Measurements from ENCODE around the gene KCNQ1.

KCNQ1 gene

DNA sequence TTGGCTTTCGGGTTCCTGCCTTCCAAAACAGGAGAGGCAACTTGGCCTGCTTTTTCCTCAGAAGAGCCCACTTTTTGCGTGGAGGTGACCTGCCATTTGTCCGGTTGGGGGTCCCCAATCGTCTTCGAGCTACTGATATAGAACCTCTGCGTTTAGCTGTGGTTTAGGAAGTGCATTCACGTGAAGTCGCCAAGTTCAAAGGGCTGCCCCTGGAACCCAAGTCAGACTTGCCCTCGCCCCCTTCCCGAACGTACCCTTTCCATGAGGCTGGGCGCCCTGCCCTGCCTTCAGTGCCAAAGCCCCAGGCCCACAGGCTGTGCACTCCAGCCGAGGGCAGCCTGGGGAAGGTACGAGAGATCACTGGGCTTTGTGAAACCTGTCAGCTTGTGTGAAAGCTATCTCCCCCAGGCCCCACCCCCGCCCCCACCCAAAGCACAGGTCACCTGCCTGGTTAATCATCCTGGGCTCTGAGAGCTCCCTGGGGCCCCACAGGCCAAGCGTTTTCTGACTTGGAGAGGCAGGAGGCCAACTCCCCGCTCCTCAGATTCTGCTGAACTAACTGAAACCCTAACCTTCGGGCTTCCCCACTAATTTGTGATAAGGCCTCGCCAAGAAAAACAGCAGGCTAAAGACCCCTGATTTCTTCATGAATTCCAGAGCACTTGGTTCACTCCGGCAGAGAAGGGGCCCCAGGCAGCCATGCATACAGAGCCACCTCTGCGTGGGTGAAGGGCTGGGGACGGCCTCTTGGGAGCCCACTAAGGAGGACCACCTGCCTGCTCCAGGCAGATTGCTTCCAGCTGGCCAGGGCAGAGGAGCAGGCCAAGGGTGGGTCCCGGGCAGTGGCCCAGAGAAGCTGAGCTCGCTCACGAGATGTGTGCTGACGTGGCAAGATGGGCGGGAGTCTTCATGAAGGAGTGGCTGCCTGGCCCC is 280.8 kb downstream of the KCNQ1 start:
- no peaks in the 10 kb centered on the region for H3K36me3 ChIP-seq (ENCODE audit: control insufficient read depth in 2 of 2, insufficient read depth in 2 of 2, low read length in 2 of 2)
- H3K9me3 ChIP-seq (ENCODE audit: control insufficient read depth in 2 of 2, low read length in 2 of 2), result no peaks in the 10 kb centered on the region
- no peak overlapping the region for H3K27ac ChIP-seq (ENCODE audit: low read depth in 2 of 2, low read length in 2 of 2)
- no peaks in the 10 kb centered on the region for H3K27me3 ChIP-seq (ENCODE audit: control insufficient read depth in 2 of 2, insufficient read depth in 2 of 2, low read length in 2 of 2)
- no peak overlapping the region for H3K9ac ChIP-seq (ENCODE audit: low read depth in 1 of 2, low read length in 2 of 2)
- no peaks in the 10 kb centered on the region for H3K4me1 ChIP-seq (ENCODE audit: control insufficient read depth in 2 of 2, insufficient read depth in 2 of 2, low read length in 2 of 2)
- no peak overlapping the region for H3K4me3 ChIP-seq (ENCODE audit: low read length in 2 of 2)

DNA sequence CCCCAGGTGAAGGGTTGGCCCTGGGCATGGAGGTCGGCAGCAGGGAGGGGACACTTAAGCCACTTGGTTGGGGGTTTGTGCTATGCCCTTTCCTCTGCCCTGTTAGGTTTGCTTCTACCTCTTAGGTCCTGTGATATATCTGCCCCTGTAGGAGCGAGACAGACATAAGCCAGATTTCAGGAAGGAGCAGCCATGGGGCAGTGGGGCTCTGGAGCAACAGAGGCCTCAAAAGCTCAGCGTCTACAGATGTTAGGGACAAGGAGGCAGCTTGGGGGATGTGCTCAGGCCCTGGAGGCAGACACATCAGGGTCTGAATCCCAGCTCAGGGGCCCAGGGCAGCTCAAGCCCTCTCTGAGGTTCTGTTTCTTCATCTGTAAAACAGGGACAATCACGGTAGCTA is 282.2 kb downstream of the KCNQ1 start:
- H3K27ac ChIP-seq (ENCODE audit: low read depth in 2 of 2, low read length in 2 of 2), result no peak overlapping the region

DNA sequence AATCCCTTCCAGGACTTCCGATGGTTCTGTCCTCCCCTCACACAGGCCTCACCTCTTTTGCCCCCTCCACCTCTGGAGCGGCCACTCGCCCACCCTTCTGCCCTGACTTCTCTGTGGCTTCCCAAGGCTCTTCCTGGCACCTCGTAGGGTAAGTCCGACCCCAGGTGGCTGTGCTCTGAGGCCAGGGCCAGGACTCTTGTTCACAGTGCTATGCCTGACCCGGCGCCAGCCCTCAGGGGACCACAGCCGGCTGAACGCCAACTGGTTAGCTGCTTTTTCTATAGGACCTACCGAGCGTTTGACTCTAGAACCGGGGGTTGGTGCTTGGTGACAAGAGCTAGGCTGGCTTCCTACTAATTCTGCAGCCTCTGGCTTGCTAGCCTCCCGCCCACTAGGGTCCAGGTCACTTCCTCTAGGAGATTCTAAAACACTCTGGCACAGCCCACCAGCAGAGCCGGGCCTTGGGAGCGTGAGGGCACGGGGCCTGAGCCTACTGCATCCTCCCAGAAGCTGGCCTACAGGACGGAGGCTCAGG is 283.4 kb downstream of the KCNQ1 start:
- H3K4me1 ChIP-seq (ENCODE audit: control insufficient read depth in 2 of 2, insufficient read depth in 2 of 2, low read length in 2 of 2), result no peaks in the 10 kb centered on the region
- no peak overlapping the region for H3K4me3 ChIP-seq (ENCODE audit: low read length in 2 of 2)
- H3K36me3 ChIP-seq (ENCODE audit: control insufficient read depth in 2 of 2, insufficient read depth in 2 of 2, low read length in 2 of 2), result no peaks in the 10 kb centered on the region
- H3K27ac ChIP-seq (ENCODE audit: low read depth in 2 of 2, low read length in 2 of 2), result no peak overlapping the region
- no peaks in the 10 kb centered on the region for H3K27me3 ChIP-seq (ENCODE audit: control insufficient read depth in 2 of 2, insufficient read depth in 2 of 2, low read length in 2 of 2)
- H3K9me3 ChIP-seq (ENCODE audit: control insufficient read depth in 2 of 2, low read length in 2 of 2), result no peaks in the 10 kb centered on the region
- H3K9ac ChIP-seq (ENCODE audit: low read depth in 1 of 2, low read length in 2 of 2), result no peak overlapping the region

More for the DNA sequence above, 282.2 kb downstream of the KCNQ1 start:
- Histone ChIP-seq H3K9me3 (ENCODE audit: control insufficient read depth in 2 of 2, low read length in 2 of 2) (no peaks in the 10 kb centered on the region), H3K4me1 (ENCODE audit: control insufficient read depth in 2 of 2, insufficient read depth in 2 of 2, low read length in 2 of 2) (no peaks in the 10 kb centered on the region), H3K27me3 (ENCODE audit: control insufficient read depth in 2 of 2, insufficient read depth in 2 of 2, low read length in 2 of 2) (no peaks in the 10 kb centered on the region), H3K4me3 (ENCODE audit: low read length in 2 of 2) (no peak overlapping the region), H3K9ac (ENCODE audit: low read depth in 1 of 2, low read length in 2 of 2) (no peak overlapping the region), H3K36me3 (ENCODE audit: control insufficient read depth in 2 of 2, insufficient read depth in 2 of 2, low read length in 2 of 2) (no peaks in the 10 kb centered on the region)

DNA sequence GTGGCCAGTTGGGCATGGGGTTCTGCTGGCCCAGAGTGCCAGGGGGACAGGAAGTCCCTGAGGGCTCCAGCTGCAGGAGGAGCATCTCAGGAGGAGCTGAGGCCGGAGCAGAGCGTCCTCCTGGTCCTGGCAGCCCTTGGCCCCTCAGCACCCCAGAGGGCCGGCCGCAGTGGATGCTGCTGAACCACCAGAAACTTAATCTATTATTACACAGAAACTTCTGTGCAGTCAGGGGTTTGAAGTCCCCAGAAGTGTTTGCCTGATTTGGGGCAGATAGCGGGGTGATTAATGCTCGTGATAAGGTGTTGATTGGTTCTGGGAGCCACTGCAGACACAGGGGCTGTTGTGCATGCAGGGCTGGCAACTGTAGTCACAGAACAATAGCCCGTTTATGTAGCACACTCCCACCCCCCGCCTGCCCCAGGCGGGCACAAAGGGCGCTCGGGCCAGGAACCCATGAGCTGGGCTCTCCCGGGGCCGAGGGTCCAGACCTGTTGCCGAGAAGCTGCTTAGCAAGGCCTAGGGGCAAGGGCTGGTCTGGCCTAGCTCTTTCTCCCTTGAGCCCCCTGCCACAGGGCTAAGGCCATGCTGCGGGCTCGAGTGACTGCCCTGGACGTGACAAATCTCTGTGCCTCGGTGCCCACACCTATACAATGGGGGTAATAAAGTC is 284.0 kb downstream of the KCNQ1 start:
- Histone ChIP-seq H3K9me3 (ENCODE audit: control insufficient read depth in 2 of 2, low read length in 2 of 2) (no peaks in the 10 kb centered on the region), H3K27ac (ENCODE audit: low read depth in 2 of 2, low read length in 2 of 2) (no peak overlapping the region)

DNA sequence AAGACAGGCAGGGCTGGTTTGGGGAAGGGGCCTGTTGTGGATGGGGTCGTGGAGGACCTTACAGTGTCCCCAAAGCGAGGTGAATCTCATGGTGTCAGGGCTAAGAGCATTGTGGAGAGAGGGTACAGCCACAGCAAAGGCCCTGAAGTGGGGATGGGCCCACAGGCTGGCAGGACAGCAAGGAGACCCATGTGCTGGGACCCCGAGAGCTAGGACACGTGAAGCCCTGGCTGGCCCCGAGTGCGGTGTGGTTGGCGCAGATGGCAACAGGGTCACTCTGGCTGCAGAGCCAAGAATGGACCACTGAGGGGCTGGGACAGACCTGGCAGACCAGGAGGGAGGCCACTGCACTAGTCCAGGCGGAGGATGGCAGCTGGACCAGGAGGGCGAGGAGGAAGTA is 285.0 kb downstream of the KCNQ1 start:
- H3K9me3 ChIP-seq (ENCODE audit: control insufficient read depth in 2 of 2, low read length in 2 of 2), result no peaks in the 10 kb centered on the region
- no peak overlapping the region for H3K4me3 ChIP-seq (ENCODE audit: low read length in 2 of 2)
- H3K9ac ChIP-seq (ENCODE audit: low read depth in 1 of 2, low read length in 2 of 2), result no peak overlapping the region
- H3K27me3 ChIP-seq (ENCODE audit: control insufficient read depth in 2 of 2, insufficient read depth in 2 of 2, low read length in 2 of 2), result no peaks in the 10 kb centered on the region
- no peaks in the 10 kb centered on the region for H3K4me1 ChIP-seq (ENCODE audit: control insufficient read depth in 2 of 2, insufficient read depth in 2 of 2, low read length in 2 of 2)
- no peak overlapping the region for H3K27ac ChIP-seq (ENCODE audit: low read depth in 2 of 2, low read length in 2 of 2)
- no peaks in the 10 kb centered on the region for H3K36me3 ChIP-seq (ENCODE audit: control insufficient read depth in 2 of 2, insufficient read depth in 2 of 2, low read length in 2 of 2)

More for the DNA sequence above, 284.0 kb downstream of the KCNQ1 start:
- no peaks in the 10 kb centered on the region for H3K36me3 ChIP-seq (ENCODE audit: control insufficient read depth in 2 of 2, insufficient read depth in 2 of 2, low read length in 2 of 2)
- no peaks in the 10 kb centered on the region for H3K4me1 ChIP-seq (ENCODE audit: control insufficient read depth in 2 of 2, insufficient read depth in 2 of 2, low read length in 2 of 2)
- H3K9ac ChIP-seq (ENCODE audit: low read depth in 1 of 2, low read length in 2 of 2), result no peak overlapping the region
- no peak overlapping the region for H3K4me3 ChIP-seq (ENCODE audit: low read length in 2 of 2)
- no peaks in the 10 kb centered on the region for H3K27me3 ChIP-seq (ENCODE audit: control insufficient read depth in 2 of 2, insufficient read depth in 2 of 2, low read length in 2 of 2)

DNA sequence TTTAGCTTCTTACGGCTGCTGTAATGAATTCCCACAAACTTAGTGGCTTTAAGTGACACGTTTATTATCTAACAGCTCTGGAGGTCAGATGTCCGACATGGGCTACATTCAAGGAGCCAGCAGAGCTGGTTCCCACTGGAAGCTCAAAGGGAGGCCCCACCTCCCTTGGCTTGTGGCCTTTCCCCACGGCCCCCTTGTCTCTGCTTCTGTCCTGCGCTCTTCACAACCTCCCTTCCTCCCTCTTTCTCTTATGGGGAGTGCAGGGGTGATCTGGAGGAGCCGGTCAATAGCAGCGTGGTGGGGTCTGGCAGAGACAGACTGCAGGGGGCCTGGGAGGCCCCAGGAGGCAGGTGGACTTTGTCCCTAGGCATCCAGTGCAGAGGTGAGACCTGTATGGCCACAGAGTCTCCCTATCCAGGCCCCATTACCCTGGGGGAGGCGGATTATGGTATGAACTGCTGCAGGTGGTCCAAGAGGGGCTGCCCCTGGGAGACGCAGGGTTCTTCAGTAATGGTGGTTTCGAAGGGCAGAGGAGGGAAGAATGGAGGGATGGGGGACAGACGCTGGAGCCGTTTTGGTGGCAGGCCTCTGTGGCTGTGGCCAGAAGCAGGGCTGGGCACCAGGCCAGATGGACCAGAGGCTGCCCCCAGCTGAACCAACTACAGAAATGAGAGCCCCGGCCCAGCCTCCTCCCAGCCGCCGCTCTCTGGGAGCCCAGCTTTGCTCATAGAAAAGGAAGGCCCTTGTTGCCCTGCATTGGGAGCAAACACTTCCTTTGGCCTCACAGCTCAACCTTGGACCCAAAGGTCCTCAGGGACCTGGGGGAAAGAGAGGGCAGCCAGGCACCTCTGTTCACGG is 285.7 kb downstream of the KCNQ1 start:
- Histone ChIP-seq H3K9me3 (ENCODE audit: control insufficient read depth in 2 of 2, low read length in 2 of 2) (no peaks in the 10 kb centered on the region), H3K4me1 (ENCODE audit: control insufficient read depth in 2 of 2, insufficient read depth in 2 of 2, low read length in 2 of 2) (no peaks in the 10 kb centered on the region), H3K27ac (ENCODE audit: low read depth in 2 of 2, low read length in 2 of 2) (no peak overlapping the region), H3K9ac (ENCODE audit: low read depth in 1 of 2, low read length in 2 of 2) (no peak overlapping the region), H3K27me3 (ENCODE audit: control insufficient read depth in 2 of 2, insufficient read depth in 2 of 2, low read length in 2 of 2) (no peaks in the 10 kb centered on the region), H3K36me3 (ENCODE audit: control insufficient read depth in 2 of 2, insufficient read depth in 2 of 2, low read length in 2 of 2) (no peaks in the 10 kb centered on the region), H3K4me3 (ENCODE audit: low read length in 2 of 2) (no peak overlapping the region)

DNA sequence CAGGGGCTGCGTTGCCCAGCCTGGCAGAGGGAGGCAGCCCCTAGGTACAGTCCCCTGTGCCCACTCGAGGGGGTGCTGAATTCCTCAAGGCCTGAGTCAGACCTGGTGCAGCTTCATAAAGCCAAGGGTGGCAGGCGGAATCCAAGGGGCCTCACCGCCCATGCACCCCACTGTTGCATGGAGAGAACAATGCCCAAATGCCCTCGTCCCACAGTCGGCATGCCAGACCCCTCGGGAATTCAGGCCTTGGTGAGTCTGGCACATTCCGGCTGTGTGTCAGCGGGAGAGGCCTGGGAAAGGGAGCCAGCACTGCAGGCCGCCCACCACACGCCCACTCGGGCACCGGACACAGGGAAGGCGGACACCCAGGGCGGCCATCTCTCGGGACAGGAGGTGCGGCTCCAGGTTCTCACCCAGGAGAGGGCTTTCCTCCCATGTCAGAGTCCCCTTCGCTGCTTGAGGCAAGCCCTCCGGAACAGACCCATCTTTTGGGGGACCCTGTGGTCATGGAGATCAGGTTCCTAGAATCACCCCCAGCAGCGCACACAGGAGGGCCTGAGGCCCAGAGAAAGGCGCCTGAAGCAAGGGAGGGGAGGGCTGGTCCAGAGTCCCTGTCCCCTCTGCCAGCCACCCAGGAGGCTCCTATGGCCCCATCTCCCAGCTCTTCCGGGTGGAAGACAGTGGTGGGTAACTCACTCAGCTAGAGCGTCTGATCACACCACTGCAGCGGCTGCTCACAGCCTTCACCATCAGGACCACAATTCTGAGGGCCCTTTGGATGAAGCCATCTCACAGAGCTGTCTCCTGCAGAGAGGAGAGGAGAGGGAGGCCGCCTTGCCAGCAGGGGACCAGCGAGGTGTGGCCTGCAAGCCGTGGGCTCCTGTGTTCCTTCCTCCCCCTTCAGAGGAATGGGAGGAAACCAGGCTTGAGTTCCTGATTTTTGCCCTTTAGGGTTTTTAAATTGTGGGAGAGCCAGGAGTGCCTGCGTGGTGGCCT is 286.6 kb downstream of the KCNQ1 start:
- Histone ChIP-seq H3K9me3 (ENCODE audit: control insufficient read depth in 2 of 2, low read length in 2 of 2) (no peaks in the 10 kb centered on the region), H3K27ac (ENCODE audit: low read depth in 2 of 2, low read length in 2 of 2) (no peak overlapping the region), H3K36me3 (ENCODE audit: control insufficient read depth in 2 of 2, insufficient read depth in 2 of 2, low read length in 2 of 2) (no peaks in the 10 kb centered on the region), H3K9ac (ENCODE audit: low read depth in 1 of 2, low read length in 2 of 2) (no peak overlapping the region), H3K4me1 (ENCODE audit: control insufficient read depth in 2 of 2, insufficient read depth in 2 of 2, low read length in 2 of 2) (no peaks in the 10 kb centered on the region), H3K27me3 (ENCODE audit: control insufficient read depth in 2 of 2, insufficient read depth in 2 of 2, low read length in 2 of 2) (no peaks in the 10 kb centered on the region), H3K4me3 (ENCODE audit: low read length in 2 of 2) (no peak overlapping the region)

DNA sequence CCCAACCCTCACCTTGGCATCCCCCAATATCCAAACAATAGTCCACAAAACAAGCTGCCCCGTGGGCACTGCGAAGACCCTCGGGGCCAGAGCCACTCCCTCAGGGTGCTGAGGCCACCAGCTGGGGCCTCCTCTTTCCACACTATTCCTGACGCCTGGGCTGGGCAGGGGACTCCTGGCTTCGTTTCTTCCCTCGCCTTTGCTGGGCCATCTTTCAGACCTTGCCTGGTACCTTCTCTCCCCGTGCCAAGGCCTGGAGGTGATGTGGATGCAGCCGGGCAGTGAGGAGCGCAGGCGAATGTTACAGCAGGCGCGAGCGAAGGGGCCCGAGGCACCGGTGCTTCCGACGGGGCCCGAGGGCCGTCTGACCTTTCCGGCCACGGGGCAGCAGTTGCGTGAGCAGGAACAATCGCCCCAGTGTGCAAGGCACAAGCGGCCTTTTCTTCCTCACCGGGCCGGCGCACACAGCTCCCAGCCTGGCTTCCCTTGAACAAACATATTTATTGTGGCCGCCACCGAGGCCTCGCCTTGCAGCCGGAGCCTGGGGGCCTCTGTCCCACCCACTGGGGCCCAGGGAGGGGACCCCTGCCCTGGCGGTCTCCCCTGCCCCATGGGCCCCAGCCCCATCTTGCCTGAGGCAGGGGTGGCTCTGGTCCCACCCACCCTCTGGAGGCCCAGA is 287.6 kb downstream of the KCNQ1 start:
- no peak overlapping the region for H3K27ac ChIP-seq (ENCODE audit: low read depth in 2 of 2, low read length in 2 of 2)
- no peak overlapping the region for H3K9ac ChIP-seq (ENCODE audit: low read depth in 1 of 2, low read length in 2 of 2)

More for the DNA sequence above, 287.6 kb downstream of the KCNQ1 start:
- Histone ChIP-seq H3K9me3 (ENCODE audit: control insufficient read depth in 2 of 2, low read length in 2 of 2) (no peaks in the 10 kb centered on the region), H3K27me3 (ENCODE audit: control insufficient read depth in 2 of 2, insufficient read depth in 2 of 2, low read length in 2 of 2) (no peaks in the 10 kb centered on the region), H3K4me3 (ENCODE audit: low read length in 2 of 2) (no peak overlapping the region), H3K36me3 (ENCODE audit: control insufficient read depth in 2 of 2, insufficient read depth in 2 of 2, low read length in 2 of 2) (no peaks in the 10 kb centered on the region), H3K4me1 (ENCODE audit: control insufficient read depth in 2 of 2, insufficient read depth in 2 of 2, low read length in 2 of 2) (peaks cover 0 to 5% of the 10 kb centered on the region in 2 donors)

All from mucosa of rectum (tissue), 2 donors.